Fibroblast of skin of right biceps (primary cell): Measurements from ENCODE around the gene RGPD4.

Experiments used
- DNase-seq: peaks from one replicate; pipeline ENCODE4 v3.0.0-alpha.2; 2013

The RGPD4 gene

DNA sequence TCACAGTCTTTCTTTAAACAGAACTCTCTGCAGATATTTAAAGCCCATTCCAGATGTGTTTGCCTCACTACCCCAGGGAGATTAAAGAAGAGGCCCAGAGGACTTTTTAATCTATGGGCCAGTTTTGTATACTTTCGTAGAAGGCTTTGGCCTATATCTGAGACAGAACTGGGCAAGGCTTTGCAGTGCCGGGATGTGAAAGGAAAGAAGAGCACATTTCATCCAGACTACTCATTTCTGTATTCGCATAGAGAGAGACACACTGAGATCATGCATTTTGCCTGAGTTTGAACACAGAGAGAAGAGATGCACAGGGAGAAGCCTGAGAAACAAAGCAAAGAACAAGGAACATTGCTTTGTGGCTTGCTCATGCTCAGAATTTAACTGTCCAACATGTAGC is 104.7 kb downstream of the RGPD4 start:
- DNase-seq = no peak

DNA sequence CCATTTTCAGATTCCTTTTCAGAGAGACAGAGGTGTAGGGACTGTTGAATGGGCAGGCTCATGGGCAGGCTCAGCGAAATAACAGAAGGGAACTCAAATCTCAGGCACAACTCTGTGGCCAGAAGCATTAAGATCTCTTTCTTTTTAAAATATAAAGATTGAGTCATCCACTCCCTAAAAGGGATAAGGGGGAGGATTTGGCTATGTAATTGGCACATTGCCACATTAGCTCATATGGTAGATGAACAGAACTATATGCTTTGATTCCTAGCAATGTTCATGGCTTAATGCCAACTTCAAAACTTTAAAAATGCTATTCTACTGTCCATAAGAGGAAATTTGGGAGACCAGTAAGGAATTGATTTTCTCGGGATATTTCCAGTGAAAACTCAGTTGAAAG is 105.8 kb downstream of the RGPD4 start:
- DNase-seq = peak; percentile 82

DNA sequence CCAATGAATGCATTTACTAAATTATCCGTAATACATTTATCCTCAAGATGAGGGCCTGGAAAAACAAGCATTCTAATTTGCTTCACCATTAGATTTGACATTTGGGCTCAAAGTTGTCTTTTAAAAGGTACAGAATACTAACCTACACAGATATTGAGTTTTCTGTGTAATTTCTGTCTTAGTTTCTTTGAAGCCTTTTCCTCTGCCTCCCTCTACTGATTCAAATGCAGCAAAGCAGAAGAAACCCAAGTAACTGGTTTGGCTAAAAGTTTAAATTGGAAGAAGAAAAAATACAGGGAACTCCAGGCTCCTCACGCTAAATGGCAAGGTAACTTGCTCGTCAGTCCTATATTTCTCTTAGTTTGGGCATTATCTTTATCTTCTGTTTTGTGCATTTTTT is 106.3 kb downstream of the RGPD4 start:
- DNase-seq = peak; percentile 22

DNA sequence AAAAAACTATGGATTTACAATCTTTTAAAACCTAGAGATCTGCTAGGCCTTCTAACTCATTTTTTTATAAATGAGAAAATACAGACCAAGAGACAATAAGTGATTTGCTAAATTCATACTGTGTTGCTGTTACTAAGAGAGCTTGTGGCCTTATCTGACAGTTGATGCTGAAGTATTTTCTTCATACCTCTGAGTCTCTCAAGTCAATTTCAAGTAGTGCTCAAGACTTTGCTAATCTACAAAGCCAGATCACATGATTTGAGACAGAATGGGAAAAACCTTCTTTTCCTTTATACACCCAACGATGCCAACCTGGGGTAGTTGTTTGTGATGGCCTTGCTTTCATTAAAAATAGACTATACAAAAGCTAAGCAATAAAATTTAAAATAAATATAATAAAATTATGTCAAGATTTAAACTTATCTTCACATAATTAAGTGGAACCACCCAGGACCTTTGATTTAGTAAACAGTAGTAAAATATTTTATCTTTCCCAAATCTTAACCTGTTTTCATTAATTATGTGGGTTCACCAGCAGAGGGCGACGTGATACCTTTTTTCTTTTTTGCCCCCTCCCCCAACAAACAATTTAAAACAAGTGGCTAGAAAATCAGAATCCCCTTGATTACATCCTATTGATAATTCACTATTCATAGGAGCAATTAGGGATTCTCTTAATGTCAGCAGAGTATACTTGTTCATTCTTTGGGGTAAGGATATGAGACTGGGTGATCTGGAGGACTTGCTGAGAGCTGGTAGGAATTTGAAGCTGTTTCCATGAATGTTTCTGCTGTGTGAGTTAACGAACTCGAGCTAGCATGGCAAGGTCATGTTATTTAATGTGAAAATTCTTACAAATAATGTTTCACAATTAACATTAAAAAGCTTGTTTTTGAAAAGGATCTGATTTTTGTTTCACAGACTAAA is 110.0 kb downstream of the RGPD4 start:
- peak; percentile 5 for DNase-seq
